Loucy (cell line): ENCODE results near the gene RCOR1.

Experiments
- H2AFZ ChIP-seq: fragments of 200-600 bp; sonication (generic); 2 replicates; pipeline ENCODE4 v1.6.0; 2016; ENCODE audit warnings: antibody characterized with exemption, mild to moderate bottlenecking, low read length, moderate library complexity
- H3F3A ChIP-seq: fragments of 200-600 bp; 2 replicates; pipeline ENCODE4 v1.6.0; 2016; ENCODE audit warnings: antibody characterized with exemption, low read depth, mild to moderate bottlenecking
- H3K27me3 ChIP-seq: fragments of 200-600 bp; sonication (generic); 2 replicates; pipeline ENCODE4 v1.6.1; 2014; ENCODE audit warnings: low read length, mild to moderate bottlenecking; ENCODE audit not compliant: insufficient read depth, poor library complexity, severe bottlenecking
- H3K36me3 ChIP-seq: fragments of 200-600 bp; sonication (generic); 2 replicates; pipeline ENCODE4 v1.6.1; 2016; ENCODE audit warnings: low read length; ENCODE audit not compliant: insufficient read depth
- H3K4me1 ChIP-seq: fragments of 200-600 bp; sonication (generic); 2 replicates; pipeline ENCODE4 v1.5.1; 2014; ENCODE audit warnings: low read length, mild to moderate bottlenecking; ENCODE audit not compliant: insufficient read depth, poor library complexity, severe bottlenecking
- H3K4me2 ChIP-seq: fragments of 200-600 bp; sonication (generic); 2 replicates; pipeline ENCODE4 v1.6.0; 2014; ENCODE audit warnings: antibody characterized with exemption, low read length, low read depth, mild to moderate bottlenecking; ENCODE audit not compliant: poor library complexity, severe bottlenecking
- H3K4me3 ChIP-seq: fragments of 200-600 bp; sonication (generic); 2 replicates; pipeline ENCODE4 v1.5.1; 2014; ENCODE audit warnings: low read length, mild to moderate bottlenecking, mixed read lengths; ENCODE audit not compliant: poor library complexity, severe bottlenecking
- H3K79me2 ChIP-seq: fragments of 200-600 bp; sonication (generic); 2 replicates; pipeline ENCODE4 v1.6.1; 2014; ENCODE audit warnings: low read length; ENCODE audit not compliant: insufficient read depth
- H3K9ac ChIP-seq: fragments of 200-600 bp; sonication (generic); 2 replicates; pipeline ENCODE4 v1.6.0; 2014; ENCODE audit warnings: mild to moderate bottlenecking, low read depth, low read length, moderate library complexity; ENCODE audit not compliant: poor library complexity, severe bottlenecking
- H3K9me2 ChIP-seq: fragments of 200-600 bp; sonication (generic); replicated peaks from 2 replicates; pipeline ENCODE4 v1.6.1; 2016; ENCODE audit warnings: low read depth, low read length, mixed read lengths
- H3K9me3 ChIP-seq: fragments of 200-600 bp; sonication (generic); 2 replicates; pipeline ENCODE4 v1.6.1; 2014; ENCODE audit warnings: mild to moderate bottlenecking, antibody characterized with exemption, low read length, low read depth; ENCODE audit not compliant: insufficient read depth
- H4K20me1 ChIP-seq: fragments of 200-600 bp; sonication (generic); 2 replicates; pipeline ENCODE4 v1.6.0; 2014; ENCODE audit warnings: antibody characterized with exemption, low read length, mild to moderate bottlenecking; ENCODE audit not compliant: insufficient read depth, poor library complexity, severe bottlenecking
- CTCF ChIP-seq: fragments of 200-600 bp; sonication (generic); conservative IDR thresholded peaks from 2 replicates; pipeline ENCODE4 v1.5.1; 2014; ENCODE audit warnings: mild to moderate bottlenecking, antibody characterized with exemption, low read length
- EZH2phosphoT487 ChIP-seq: fragments of 200-600 bp; IDR thresholded peaks from 2 replicates; pipeline ENCODE4 v1.6.1; 2018; ENCODE audit warnings: antibody characterized with exemption, mild to moderate bottlenecking, moderate library complexity, borderline replicate concordance

The RCOR1 gene

GRCh38 chr14:102591944-102592762, at the start of gene RCOR1:
Gene RCOR1 (plus strand): TSS chr14:102592649. CDS start chr14:102592887, 238 bp downstream.
- Histone ChIP-seq H2AFZ (peak within 1 kb of the TSS; percentile 71; the same call in 1 of the 2 replicates), H4K20me1 (peaks cover 21% of the 10 kb centered on the region), H3K9me2 (no peaks in the 10 kb centered on the region), H3K4me2 (peak within 1 kb of the TSS; percentile 97), H3K9ac (peak within 1 kb of the TSS; percentile 98), H3K27me3 (no peaks in the 10 kb centered on the region), H3K79me2 (peaks cover 54% of the 10 kb centered on the region), H3K4me3 (peak within 1 kb of the TSS; percentile 98), H3K36me3 (no peaks in the 10 kb centered on the region), H3K9me3 (no peaks in the 10 kb centered on the region), H3K4me1 (peaks cover 35% of the 10 kb centered on the region), H3F3A (no peaks in the 10 kb centered on the region)
- no peak for TF ChIP-seq EZH2phosphoT487

GRCh38 chr14:102544046-102544746, 48.3 kb upstream of the RCOR1 start:
- Histone ChIP-seq H3K9me3 (no peaks in the 10 kb centered on the region), H3K79me2 (no peaks in the 10 kb centered on the region), H3K4me1 (no peaks in the 10 kb centered on the region), H3K9me2 (no peaks in the 10 kb centered on the region), H3F3A (no peaks in the 10 kb centered on the region; the same call in 1 of the 2 replicates), H3K9ac (no peak overlapping the region), H3K36me3 (no peaks in the 10 kb centered on the region), H3K4me3 (no peak overlapping the region), H4K20me1 (no peaks in the 10 kb centered on the region), H3K4me2 (no peak overlapping the region), H3K27me3 (no peaks in the 10 kb centered on the region), H2AFZ (no peak overlapping the region)
- no peak for TF ChIP-seq CTCF
- no peak for TF ChIP-seq EZH2phosphoT487

- H4K20me1 ChIP-seq, result no peaks in the 10 kb centered on the region
- H3K27me3 ChIP-seq, result no peaks in the 10 kb centered on the region
- no peaks in the 10 kb centered on the region for H3K9me2 ChIP-seq
- H3K4me3 ChIP-seq, result no peak overlapping the region
- no peaks in the 10 kb centered on the region for H3K4me1 ChIP-seq
- no peaks in the 10 kb centered on the region for H3K36me3 ChIP-seq
- TF ChIP-seq EZH2phosphoT487 (no peak), CTCF (no peak)
- H3K9me3 ChIP-seq, result no peaks in the 10 kb centered on the region
- H3K9ac ChIP-seq, result no peak overlapping the region
- H3F3A ChIP-seq, result no peaks in the 10 kb centered on the region; the same call in 1 of the 2 replicates
- no peaks in the 10 kb centered on the region for H3K79me2 ChIP-seq
- no peak overlapping the region for H2AFZ ChIP-seq
- no peak overlapping the region for H3K4me2 ChIP-seq
Observed at GRCh38 chr14:102544747-102545460, 47.5 kb upstream of the RCOR1 start.
